ENCODE results near the gene ERMAP. TPM values are rescaled to one million over a fixed set of nuclear protein-coding genes. Genes with fewer than 3 reads are reported as not detected.

The ERMAP gene
- total and polyA plus RNA-seq, 3 donors from 2014 or later = 10.6 to 14.0 (median 11.7) TPM

DNA sequence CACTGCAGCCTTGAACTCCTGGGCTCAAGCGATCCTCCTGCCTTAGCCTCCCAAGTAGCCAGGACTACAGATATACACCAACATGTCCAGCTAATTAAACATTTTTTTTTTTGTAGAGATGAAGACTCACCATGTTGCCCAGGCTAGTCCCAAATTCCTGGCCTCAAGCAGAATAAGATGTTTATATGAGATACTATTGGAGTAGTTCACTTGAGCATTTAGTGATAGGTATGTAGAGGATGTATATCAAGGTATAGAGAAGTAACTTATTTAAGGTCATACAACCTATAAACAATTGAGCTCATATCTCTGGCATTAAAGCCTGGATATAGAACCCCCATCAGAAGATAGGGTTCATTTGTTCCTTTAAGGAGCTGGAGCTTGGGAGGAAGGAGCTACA, 36.7 kb upstream of the ERMAP start:
- H3K4me3 ChIP-seq = no peak overlapping the region
- intact Hi-C loops (cut with DNase I; ENCODE audit: low total_unique reads) = no loop called here
- WGBS, 2 donors = 85 to 91% methylated on average over 1 of the region's 1 CpG
- no peaks in the 10 kb centered on the region for H3K27me3 ChIP-seq
- H3K9me3 ChIP-seq = no peaks in the 10 kb centered on the region
- peaks cover 4% of the 10 kb centered on the region for H3K4me1 ChIP-seq
- H3K27ac ChIP-seq = no peak overlapping the region
- H3K36me3 ChIP-seq (ENCODE audit: low read depth, missing control alignments) = no peaks in the 10 kb centered on the region
- no peak for TF ChIP-seq CTCF (IDR thresholded peaks at IDR 0.05)
- TF ChIP-seq POLR2A (IDR thresholded peaks at IDR 0.05) = no peak
- DNase-seq = no peak

DNA sequence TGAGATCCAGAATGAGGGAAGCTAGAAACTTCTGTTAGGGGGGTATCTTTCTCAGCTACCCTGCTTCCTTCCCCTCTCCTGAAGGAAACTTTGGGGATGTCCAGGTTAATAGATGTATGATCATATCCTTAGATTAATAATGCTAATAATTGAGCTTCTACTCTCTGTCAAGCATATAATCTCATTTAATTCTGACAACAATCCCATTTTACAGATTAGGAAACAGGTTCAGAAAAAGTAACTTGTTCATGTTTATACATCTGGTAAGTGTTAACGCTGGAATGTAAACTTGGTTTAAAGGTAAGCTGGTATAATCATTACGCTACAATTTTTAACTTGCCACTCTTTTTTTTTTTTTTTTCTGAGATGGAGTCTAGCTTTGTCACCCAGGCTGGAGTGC, 33.8 kb upstream of the ERMAP start:
- TF ChIP-seq POLR2A (IDR thresholded peaks at IDR 0.05) (no peak), CTCF (IDR thresholded peaks at IDR 0.05) (no peak)
- intact Hi-C loops (cut with DNase I; ENCODE audit: low total_unique reads) = no loop called here
- DNase-seq = no peak
- Histone ChIP-seq H3K27me3 (no peaks in the 10 kb centered on the region), H3K27ac (no peak overlapping the region), H3K4me1 (peaks cover 8% of the 10 kb centered on the region), H3K4me3 (no peak overlapping the region), H3K36me3 (ENCODE audit: low read depth, missing control alignments) (no peaks in the 10 kb centered on the region), H3K9me3 (no peaks in the 10 kb centered on the region)
- 92 to 95% methylated on average over 2 of the region's 2 CpGs for WGBS, 2 donors

- no peaks in the 10 kb centered on the region for H3K36me3 ChIP-seq (ENCODE audit: low read depth, missing control alignments)
- DNase-seq = no peak
- H3K4me1 ChIP-seq = peaks cover 8% of the 10 kb centered on the region
- no peaks in the 10 kb centered on the region for H3K9me3 ChIP-seq
- no peak overlapping the region for H3K27ac ChIP-seq
- no peak for TF ChIP-seq CTCF (IDR thresholded peaks at IDR 0.05)
- no peak for TF ChIP-seq POLR2A (IDR thresholded peaks at IDR 0.05)
- intact Hi-C loops (cut with DNase I; ENCODE audit: low total_unique reads) = no loop called here
- no peaks in the 10 kb centered on the region for H3K27me3 ChIP-seq
- WGBS, 2 donors = 58 to 74% methylated on average over 18 of the region's 18 CpGs
- peak overlapping the region; percentile 44 to 54 for H3K4me3 ChIP-seq
These were observed 32.4 kb upstream of the ERMAP start for GRCh38 chr1:42784547-42784945.

DNA sequence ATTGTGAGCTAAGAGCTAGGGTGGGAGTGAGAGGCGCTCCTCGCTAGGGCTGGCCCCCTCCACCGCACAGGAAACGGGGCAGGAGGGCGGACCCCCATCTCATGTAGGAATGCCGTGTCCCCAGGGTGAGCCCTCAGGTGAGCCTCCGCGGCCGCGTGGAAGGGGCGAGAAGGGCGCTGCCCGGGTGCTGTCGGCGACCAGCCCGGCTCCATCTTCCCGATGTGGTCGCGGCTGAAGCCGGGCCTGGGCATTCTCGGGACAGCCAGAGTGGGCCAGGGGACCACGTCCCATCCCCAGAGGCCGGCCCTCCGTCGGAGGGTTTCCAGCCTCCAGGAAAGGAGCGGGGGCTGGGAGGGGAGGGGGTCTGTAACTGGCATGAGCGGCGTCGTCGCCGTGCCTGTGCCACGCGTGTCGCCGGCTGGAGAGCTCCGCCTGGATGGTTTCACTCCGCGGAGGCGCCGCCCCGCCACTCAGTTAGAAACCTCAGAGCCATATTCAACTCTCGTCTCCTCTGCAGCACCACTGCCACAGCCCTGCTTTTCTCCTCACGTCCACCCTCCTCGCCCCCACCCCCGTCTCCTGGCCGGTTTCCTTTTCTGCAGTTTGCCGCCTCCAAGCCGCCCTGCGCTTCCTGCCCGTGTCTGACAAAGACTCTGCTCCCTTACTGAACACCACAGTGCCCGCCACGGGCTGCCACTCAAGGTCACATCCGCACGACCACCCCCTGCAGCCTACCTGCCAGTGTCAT, 31.8 kb upstream of the ERMAP start, which contains the start of gene TMEM269:
TSS of gene TMEM269 (plus strand) at position 46 of the 748 bp plus-strand sequence. CDS start 4,903 bp downstream, outside the sequence.
- Histone ChIP-seq H3K27me3 (no peaks in the 10 kb centered on the region), H3K27ac (no peak within 1 kb of the TSS), H3K4me1 (peaks cover 8% of the 10 kb centered on the region), H3K9me3 (no peaks in the 10 kb centered on the region), H3K36me3 (ENCODE audit: low read depth, missing control alignments) (no peaks in the 10 kb centered on the region), H3K4me3 (peak within 1 kb of the TSS; percentile 44 to 54)
- WGBS, 2 donors = 6 to 13% methylated on average over 24 to 51 of the region's 54 CpGs
- TF ChIP-seq CTCF (IDR thresholded peaks at IDR 0.05) (no peak), POLR2A (IDR thresholded peaks at IDR 0.05) (no peak)
- intact Hi-C loops (cut with DNase I; ENCODE audit: low total_unique reads) = no loop called here
- no peak for DNase-seq

DNA sequence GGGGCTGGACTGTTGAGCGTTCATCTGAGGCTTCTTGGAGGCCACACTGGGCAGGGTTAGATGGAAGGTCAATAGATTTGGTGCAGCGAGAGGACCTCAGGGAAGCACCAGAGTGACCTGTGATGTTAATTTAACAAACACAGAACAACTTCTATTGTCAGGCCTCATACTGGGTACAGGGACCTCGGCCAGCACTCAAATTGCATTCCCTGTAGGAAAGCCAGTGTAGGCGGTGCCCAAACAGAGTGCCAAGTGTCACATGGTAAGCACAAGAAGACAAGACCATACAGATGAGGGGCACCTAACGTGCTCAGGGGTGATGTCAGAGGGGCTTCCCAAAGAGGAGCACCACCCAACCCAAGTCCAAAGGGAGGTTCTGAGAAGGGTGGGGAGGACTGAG, 30.8 kb upstream of the ERMAP start:
- Histone ChIP-seq H3K27me3 (no peaks in the 10 kb centered on the region), H3K4me3 (no peak overlapping the region), H3K36me3 (ENCODE audit: low read depth, missing control alignments) (no peaks in the 10 kb centered on the region), H3K9me3 (no peaks in the 10 kb centered on the region), H3K4me1 (peaks cover 8% of the 10 kb centered on the region), H3K27ac (no peak overlapping the region)
- TF ChIP-seq CTCF (IDR thresholded peaks at IDR 0.05) (no peak), POLR2A (IDR thresholded peaks at IDR 0.05) (no peak)
- no peak for DNase-seq
- 82 to 92% methylated on average over 5 of the region's 5 CpGs for WGBS, 2 donors
- intact Hi-C loops (cut with DNase I; ENCODE audit: low total_unique reads) = no loop called here
